OCI-LY3 (cell line): Measurements from ENCODE around the gene BTG2.

Experiments
- H2AFZ ChIP-seq: fragments of 200-600, 300-600 bp; shearing (Covaris generic); 2 replicates; pipeline ENCODE4 v1.6.0; 2014; ENCODE audit warnings: antibody characterized with exemption, low read depth, low read length
- H3K27ac ChIP-seq: fragments of 200-600, 300-600 bp; sonication (generic); 2 replicates; pipeline ENCODE4 v1.5.1; 2014; ENCODE audit warnings: mild to moderate bottlenecking, low read length, moderate library complexity, mixed read lengths
- H3K27me3 ChIP-seq: fragments of 200-600, 300-600 bp; sonication (generic); 2 replicates; pipeline ENCODE4 v1.6.1; 2014; ENCODE audit warnings: low read depth, low read length, mixed read lengths
- H3K36me3 ChIP-seq: fragments of 200-600, 300-600 bp; sonication (generic); replicated peaks from 2 replicates; pipeline ENCODE3; 2014; ENCODE audit warnings: low read depth, low read length, mixed read lengths
- H3K4me1 ChIP-seq: fragments of 300-600, 200-600 bp; sonication (generic); 2 replicates; pipeline ENCODE4 v1.6.1; 2014; ENCODE audit warnings: low read length, mixed read lengths
- H3K4me2 ChIP-seq: fragments of 200-600, 300-600 bp; sonication (generic); 2 replicates; pipeline ENCODE4 v1.6.1; 2014; ENCODE audit warnings: low read length, mixed read lengths
- H3K4me3 ChIP-seq: fragments of 300-600, 200-600 bp; sonication (generic); 2 replicates; pipeline ENCODE4 v1.5.1; 2014; ENCODE audit warnings: antibody characterized with exemption, mild to moderate bottlenecking, low read length, moderate library complexity
- H3K79me2 ChIP-seq: fragments of 300-600, 200-600 bp; shearing (Covaris generic); 2 replicates; pipeline ENCODE4 v1.6.1; 2014; ENCODE audit warnings: mild to moderate bottlenecking, low read length, mixed read lengths
- H3K9ac ChIP-seq: fragments of 300-600, 200-600 bp; shearing (Covaris generic); 2 replicates; pipeline ENCODE4 v1.6.0; 2014; ENCODE audit warnings: mild to moderate bottlenecking, low read length, moderate library complexity
- H3K9me3 ChIP-seq: fragments of 200-600, 300-600 bp; shearing (Covaris generic); 2 replicates; pipeline ENCODE4 v1.6.1; 2014; ENCODE audit warnings: low read length, mixed read lengths; ENCODE audit not compliant: insufficient read depth
- H4K20me1 ChIP-seq: fragments of 200-600, 300-600 bp; sonication (generic); 2 replicates; pipeline ENCODE4 v1.6.1; 2016; ENCODE audit warnings: low read length, mixed read lengths; ENCODE audit not compliant: insufficient read depth
- CTCF ChIP-seq: fragments of 200-600, 300-600 bp; sonication (generic); IDR thresholded peaks from 2 replicates; pipeline ENCODE4 v1.5.1; 2014; ENCODE audit warnings: antibody characterized with exemption, low read length, low read depth
- EZH2phosphoT487 ChIP-seq: fragments of 200-600 bp; shearing (Covaris generic); IDR thresholded peaks from 2 replicates; pipeline ENCODE4 v1.6.1; 2018; ENCODE audit warnings: antibody characterized with exemption, mixed run types, low read depth

BTG2 gene

GRCh38 chr1:203280061-203280460, 25.3 kb upstream of the BTG2 start:
- H3K4me3 ChIP-seq, result no peak overlapping the region
- H3K9me3 ChIP-seq, result no peaks in the 10 kb centered on the region
- no peak overlapping the region for H3K4me2 ChIP-seq
- no peak overlapping the region for H3K27ac ChIP-seq
- no peak overlapping the region for H3K9ac ChIP-seq
- H4K20me1 ChIP-seq, result no peaks in the 10 kb centered on the region
- no peaks in the 10 kb centered on the region for H3K27me3 ChIP-seq
- H2AFZ ChIP-seq, result no peak overlapping the region
- TF ChIP-seq CTCF (no peak), EZH2phosphoT487 (no peak)
- H3K36me3 ChIP-seq, result no peaks in the 10 kb centered on the region
- H3K79me2 ChIP-seq, result no peaks in the 10 kb centered on the region
- H3K4me1 ChIP-seq, result peaks cover 36% of the 10 kb centered on the region

- no peak overlapping the region for H3K27ac ChIP-seq
- no peaks in the 10 kb centered on the region for H3K79me2 ChIP-seq
- H3K9me3 ChIP-seq, result no peaks in the 10 kb centered on the region
- H3K36me3 ChIP-seq, result no peaks in the 10 kb centered on the region
- H3K9ac ChIP-seq, result no peak overlapping the region
- no peak for TF ChIP-seq EZH2phosphoT487
- TF ChIP-seq CTCF, result no peak
- H4K20me1 ChIP-seq, result no peaks in the 10 kb centered on the region
- no peaks in the 10 kb centered on the region for H3K27me3 ChIP-seq
- peaks cover 36% of the 10 kb centered on the region for H3K4me1 ChIP-seq
- no peak overlapping the region for H3K4me3 ChIP-seq
- H2AFZ ChIP-seq, result no peak overlapping the region
- H3K4me2 ChIP-seq, result no peak overlapping the region
These were observed 24.3 kb upstream of the BTG2 start for GRCh38 chr1:203281033-203281432.

GRCh38 chr1:203281851-203282661, 23.3 kb upstream of the BTG2 start:
- Histone ChIP-seq H3K27ac (no peak overlapping the region), H2AFZ (no peak overlapping the region), H3K79me2 (no peaks in the 10 kb centered on the region), H4K20me1 (no peaks in the 10 kb centered on the region), H3K9me3 (no peaks in the 10 kb centered on the region), H3K36me3 (no peaks in the 10 kb centered on the region), H3K4me3 (no peak overlapping the region), H3K4me2 (no peak overlapping the region), H3K4me1 (peaks cover 46% of the 10 kb centered on the region), H3K27me3 (no peaks in the 10 kb centered on the region), H3K9ac (no peak overlapping the region; the same call in 1 of the 2 replicates)
- no peak for TF ChIP-seq CTCF
- no peak for TF ChIP-seq EZH2phosphoT487

GRCh38 chr1:203282720-203283542, 22.4 kb upstream of the BTG2 start:
- Histone ChIP-seq H3K36me3 (no peaks in the 10 kb centered on the region), H3K79me2 (no peaks in the 10 kb centered on the region), H3K9me3 (no peaks in the 10 kb centered on the region), H3K9ac (peak overlapping the region; percentile 34; the same call in 1 of the 2 replicates), H3K4me3 (no peak overlapping the region), H3K27ac (peak overlapping the region; percentile 8; the same call in 1 of the 2 replicates), H3K4me1 (peaks cover 50% of the 10 kb centered on the region), H3K4me2 (peak overlapping the region; percentile 50), H3K27me3 (no peaks in the 10 kb centered on the region), H4K20me1 (no peaks in the 10 kb centered on the region), H2AFZ (peak overlapping the region; percentile 79)
- TF ChIP-seq CTCF, result no peak
- no peak for TF ChIP-seq EZH2phosphoT487
